Caco-2 (cell line): ENCODE results near the gene TMEM225B. TPM values are rescaled to one million over a fixed set of nuclear protein-coding genes. Genes with fewer than 3 reads are reported as not detected.

Experiments used
- BruUV-seq: library from RNA; stranded (reverse); fragments of 400-500 nt; replicated peaks from 2 replicates; lab custom pipeline; 2021; lab: Mats Ljungman, UMichigan
- CTCF ChIA-PET: fragments of 300-600 bp; sonication (Branson Sonifier 250); formaldehyde crosslinking; loops from one replicate; lab custom pipeline; 2022; ENCODE audit warnings: antibody characterized with exemption; lab: Charles Lee
- POLR2A ChIA-PET: fragments of 300-600 bp; sonication (Branson Sonifier 250); formaldehyde crosslinking; loops from one replicate; lab custom pipeline; 2022; ENCODE audit warnings: antibody characterized with exemption; lab: Charles Lee
- DNase-seq, 2 experiments: peaks; one replicate each; pipeline versions ENCODE4 v3.0.0 to v3.0.0-alpha.2; 2020 to 2022
- H3K27me3 ChIP-seq: replicated peaks from 2 replicates; pipeline ENCODE4 v1.6.0; 2011; ENCODE audit warnings: low read length; ENCODE audit not compliant: control insufficient read depth, insufficient read depth
- H3K36me3 ChIP-seq: 2 replicates; pipeline ENCODE4 v1.5.1; 2011; ENCODE audit warnings: low read length; ENCODE audit not compliant: control insufficient read depth, insufficient read depth
- H3K4me1 ChIP-seq: fragments of 250-450 bp; sonication (Bioruptor Pico); 2 replicates; pipeline ENCODE4 v1.5.1; 2020; ENCODE audit warnings: mild to moderate bottlenecking
- H3K4me3 ChIP-seq: 2 replicates; pipeline ENCODE4 v1.5.1; 2011; ENCODE audit warnings: low read depth, mild to moderate bottlenecking, control low read depth, low read length
- H3K9me3 ChIP-seq: fragments of 250-450 bp; sonication (Bioruptor Pico); 2 replicates; pipeline ENCODE4 v1.5.1; 2020; ENCODE audit warnings: mild to moderate bottlenecking, moderate library complexity
- H3K27ac Mint-ChIP-seq: one replicate; pipeline ENCODE4 v1.8.0; 2022; ENCODE audit warnings: mixed read lengths; ENCODE audit not compliant: unreplicated experiment
- H3K27me3 Mint-ChIP-seq: one replicate; pipeline ENCODE4 v1.8.0; 2022; ENCODE audit warnings: mixed read lengths; ENCODE audit not compliant: insufficient read depth, unreplicated experiment
- H3K36me3 Mint-ChIP-seq: one replicate; pipeline ENCODE4 v1.8.0; 2022; ENCODE audit warnings: mild to moderate bottlenecking, mixed read lengths; ENCODE audit not compliant: insufficient read depth, unreplicated experiment
- H3K4me1 Mint-ChIP-seq: one replicate; pipeline ENCODE4 v1.8.0; 2022; ENCODE audit warnings: low read depth, mixed read lengths; ENCODE audit not compliant: unreplicated experiment
- H3K4me3 Mint-ChIP-seq: one replicate; pipeline ENCODE4 v1.8.0; 2022; ENCODE audit warnings: mild to moderate bottlenecking, moderate library complexity, mixed read lengths; ENCODE audit not compliant: unreplicated experiment
- H3K9me3 Mint-ChIP-seq: one replicate; pipeline ENCODE4 v1.8.0; 2022; ENCODE audit warnings: mixed read lengths; ENCODE audit not compliant: unreplicated experiment
- CTCF ChIP-seq, 2 experiments: fragments of 200-600 bp in 1 of 2; IDR thresholded peaks; 1 replicate in 1 of 2; 2 replicates in 1 of 2; pipeline versions ENCODE4 v1.5.1 to v1.8.0; 2011 to 2022; ENCODE audit warnings: antibody characterized with exemption in 1 of 2, control low read depth in 1 of 2, inconsistent platforms in 1 of 2, low read depth in 1 of 2, low read length in 1 of 2, mild to moderate bottlenecking in 1 of 2, moderate library complexity in 1 of 2; ENCODE audit not compliant: insufficient read depth in 1 of 2, severe bottlenecking in 1 of 2, unreplicated experiment in 1 of 2
- intact Hi-C: fragments of 100-400 bp; cut with micrococcal nuclease; formaldehyde crosslinking; loops from one replicate; pipeline ENCODE4 v1.10.0; 2022; ENCODE audit not compliant: unreplicated experiment
- total RNA-seq: library from RNA; stranded (reverse); gene quantifications from 2 replicates; pipeline ENCODE4 v1.2.3, GENCODE V29; 2022

TMEM225B gene
- total RNA-seq, 1 experiment from 2014 or later: 0.27 TPM

- POLR2A ChIA-PET: interaction anchor here (0.5 to 0.6 kb wide), 3 partner anchors 23 to 335 kb away, joined by 3 to 16 read pairs (median 4); no protein-coding TSS in a partner anchor
- TF ChIP-seq CTCF (IDR thresholded peaks at IDR 0.05; ENCODE audit: insufficient read depth in 1 of 2, low read depth in 1 of 2, low read length in 1 of 2, severe bottlenecking in 1 of 2, unreplicated experiment in 1 of 2): no peak
These were observed 38.7 kb upstream of the TMEM225B start for GRCh38 chr7:99559175-99559915.

GRCh38 chr7:99560834-99561736 is 37.0 kb upstream of the TMEM225B start:
- H3K36me3 ChIP-seq: no peaks in the 10 kb centered on the region
- Mint-ChIP-seq H3K27ac (no peak overlapping the region), H3K27me3 (no peaks in the 10 kb centered on the region), H3K9me3 (peaks cover 12% of the 10 kb centered on the region), H3K4me1 (peaks cover 35% of the 10 kb centered on the region), H3K4me3 (peak overlapping the region; percentile 16), H3K36me3 (peaks cover 22% of the 10 kb centered on the region)
- intact Hi-C loops: no loop called here
- no peak for TF ChIP-seq CTCF (IDR thresholded peaks at IDR 0.05; ENCODE audit: insufficient read depth in 1 of 2, low read depth in 1 of 2, low read length in 1 of 2, severe bottlenecking in 1 of 2, unreplicated experiment in 1 of 2)
- peaks cover 38% of the 10 kb centered on the region for H3K4me1 ChIP-seq
- CTCF ChIA-PET: no interaction called here
- H3K9me3 ChIP-seq: no peaks in the 10 kb centered on the region
- TSS peak; percentile 24 for BruUV-seq
- no peak overlapping the region for H3K4me3 ChIP-seq
- DNase-seq: no peak
- H3K27me3 ChIP-seq: no peaks in the 10 kb centered on the region
- POLR2A ChIA-PET: no interaction called here

More at GRCh38 chr7:99559175-99559915, 38.7 kb upstream of the TMEM225B start:
- peaks cover 32% of the 10 kb centered on the region for H3K4me1 Mint-ChIP-seq
- peaks cover 17% of the 10 kb centered on the region for H3K36me3 Mint-ChIP-seq
- peak overlapping the region; percentile 62 for H3K27ac Mint-ChIP-seq
- Histone ChIP-seq H3K4me3 (peak overlapping the region; percentile 66), H3K9me3 (no peaks in the 10 kb centered on the region), H3K36me3 (no peaks in the 10 kb centered on the region), H3K4me1 (peaks cover 34% of the 10 kb centered on the region), H3K27me3 (no peaks in the 10 kb centered on the region)
- H3K4me3 Mint-ChIP-seq: peak overlapping the region; percentile 77
- CTCF ChIA-PET: no interaction called here
- H3K9me3 Mint-ChIP-seq: peaks cover 9% of the 10 kb centered on the region
- intact Hi-C loops: no loop called here
- no TSS peak for BruUV-seq
- no peak for DNase-seq
- no peaks in the 10 kb centered on the region for H3K27me3 Mint-ChIP-seq

GRCh38 chr7:99561737-99562051 is 36.4 kb upstream of the TMEM225B start:
- CTCF ChIA-PET: no interaction called here
- no TSS peak for BruUV-seq
- H3K9me3 Mint-ChIP-seq: peaks cover 12% of the 10 kb centered on the region
- DNase-seq: no peak
- Histone ChIP-seq H3K27me3 (no peaks in the 10 kb centered on the region), H3K36me3 (no peaks in the 10 kb centered on the region), H3K9me3 (no peaks in the 10 kb centered on the region), H3K4me1 (peaks cover 38% of the 10 kb centered on the region), H3K4me3 (no peak overlapping the region)
- H3K4me1 Mint-ChIP-seq: peaks cover 35% of the 10 kb centered on the region
- no peak overlapping the region for H3K4me3 Mint-ChIP-seq
- peak overlapping the region; percentile 84 for H3K27ac Mint-ChIP-seq
- H3K27me3 Mint-ChIP-seq: no peaks in the 10 kb centered on the region
- POLR2A ChIA-PET: no interaction called here
- peaks cover 22% of the 10 kb centered on the region for H3K36me3 Mint-ChIP-seq
- TF ChIP-seq CTCF (IDR thresholded peaks at IDR 0.05; ENCODE audit: insufficient read depth in 1 of 2, low read depth in 1 of 2, low read length in 1 of 2, severe bottlenecking in 1 of 2, unreplicated experiment in 1 of 2): no peak
- intact Hi-C loops: no loop called here
